Measurements from ENCODE around the gene ITGAE.

The ITGAE gene

DNA sequence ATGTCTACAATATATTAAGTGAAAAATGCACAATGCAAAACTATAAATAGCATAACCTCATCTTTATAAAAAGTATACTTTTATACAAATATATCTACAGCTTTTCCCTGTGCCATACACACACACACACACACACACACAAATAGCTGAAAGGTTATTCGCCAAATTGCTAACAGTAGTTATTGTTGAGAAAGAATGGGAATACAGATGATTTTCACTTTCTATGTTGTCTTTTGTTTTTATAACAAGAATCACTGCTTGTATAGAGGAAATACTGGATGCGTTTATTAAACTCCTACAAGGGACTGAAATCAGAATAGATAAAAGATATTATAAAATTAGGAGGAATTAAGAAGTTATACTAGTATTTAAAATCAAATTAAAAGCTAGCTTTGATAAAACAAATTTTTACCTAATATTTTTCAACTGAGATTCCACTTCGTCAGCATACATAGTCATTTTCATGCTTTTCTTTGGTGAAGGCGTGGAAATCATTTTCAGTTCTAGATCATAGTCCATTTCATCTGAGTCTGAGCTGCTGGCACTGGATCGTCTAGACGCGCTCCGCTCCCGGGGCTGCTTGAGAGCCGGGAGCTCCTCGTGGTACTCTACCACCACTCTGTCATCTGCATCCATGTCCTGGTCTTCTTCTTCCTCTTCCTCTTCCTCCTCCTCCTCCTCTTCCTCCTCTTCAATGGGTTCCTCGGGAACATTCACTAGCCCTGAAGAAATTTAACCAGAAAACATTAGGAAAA lies 17.0 kb upstream of the ITGAE start:
- no peak for DNase-seq

DNA sequence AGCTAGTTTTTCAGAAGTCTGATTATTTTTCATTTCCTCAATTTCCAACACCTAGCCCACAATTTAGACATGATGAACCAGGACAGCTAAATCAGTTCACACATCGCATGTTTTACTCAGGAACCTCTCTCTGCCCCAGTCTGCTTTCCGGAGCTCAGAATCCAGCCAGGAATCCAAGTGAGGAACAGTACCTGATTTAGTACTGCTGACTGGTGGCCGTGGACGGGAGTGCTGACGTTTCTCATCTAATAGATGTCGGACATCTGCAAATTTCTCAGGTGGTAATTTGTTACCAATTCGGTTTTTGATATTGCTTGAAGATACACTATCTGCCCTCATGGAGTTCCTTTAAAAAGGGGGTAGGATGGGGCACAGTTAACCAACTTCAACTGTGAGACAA lies 14.9 kb upstream of the ITGAE start:
- DNase-seq, result no peak

DNA sequence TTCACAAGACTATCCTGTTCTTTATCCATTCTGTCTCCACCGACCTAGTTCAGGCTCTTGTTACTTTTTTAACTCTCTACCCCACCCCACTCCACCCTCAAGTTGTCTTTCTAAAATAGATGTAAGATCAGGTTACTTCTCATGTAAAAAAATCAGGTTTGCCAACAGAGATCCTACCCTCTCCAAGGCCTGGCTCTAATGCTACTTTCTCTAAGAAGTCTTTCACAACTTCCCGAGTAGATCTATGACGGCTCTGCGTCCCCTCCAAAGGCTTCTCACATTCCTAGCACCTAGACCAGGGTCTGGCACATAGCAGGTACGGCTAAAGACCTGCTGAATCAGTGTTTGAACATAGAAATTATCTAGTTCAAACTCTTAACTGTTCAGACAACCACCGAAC lies 14.1 kb upstream of the ITGAE start:
- no peak for DNase-seq

DNA sequence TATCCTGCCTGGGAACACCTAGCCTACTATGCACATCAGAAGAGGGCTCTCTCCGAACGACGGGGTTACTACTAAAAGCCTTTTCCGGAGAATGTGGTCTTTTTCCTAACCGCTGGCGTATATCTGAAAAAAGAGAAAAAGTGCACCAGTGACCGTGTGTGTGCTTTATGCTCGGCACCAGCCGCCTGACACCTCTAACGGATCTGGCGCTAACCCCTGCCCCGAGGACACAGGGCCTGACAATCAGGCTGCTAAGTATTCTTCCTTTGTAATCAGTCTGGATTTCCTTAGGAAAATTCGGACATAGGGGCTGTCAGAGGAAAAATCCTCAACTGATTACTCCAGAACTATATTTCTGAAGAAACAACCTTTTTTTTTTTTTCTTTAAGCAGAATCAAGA lies 13.4 kb upstream of the ITGAE start:
- no peak for DNase-seq

DNA sequence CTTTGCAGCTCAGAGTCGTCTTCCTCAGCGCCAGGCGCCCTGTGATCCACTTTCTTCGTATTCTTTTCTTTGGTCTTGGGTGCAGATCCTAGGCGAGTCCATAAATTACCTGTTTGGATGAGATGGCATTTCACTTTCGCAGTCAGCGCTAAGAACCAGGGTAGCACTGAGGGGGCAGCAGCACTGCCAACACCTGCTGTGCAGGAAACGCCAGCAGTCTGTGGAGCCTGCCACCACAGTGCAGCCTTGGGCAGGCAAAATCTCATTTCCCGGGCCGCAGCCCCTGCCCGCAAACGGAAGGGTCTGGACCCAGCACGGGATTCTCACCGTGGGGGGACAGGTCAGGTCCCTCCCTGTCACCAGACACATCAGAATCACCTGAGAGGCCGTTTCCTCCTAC lies 12.2 kb upstream of the ITGAE start:
- DNase-seq, result no peak

DNA sequence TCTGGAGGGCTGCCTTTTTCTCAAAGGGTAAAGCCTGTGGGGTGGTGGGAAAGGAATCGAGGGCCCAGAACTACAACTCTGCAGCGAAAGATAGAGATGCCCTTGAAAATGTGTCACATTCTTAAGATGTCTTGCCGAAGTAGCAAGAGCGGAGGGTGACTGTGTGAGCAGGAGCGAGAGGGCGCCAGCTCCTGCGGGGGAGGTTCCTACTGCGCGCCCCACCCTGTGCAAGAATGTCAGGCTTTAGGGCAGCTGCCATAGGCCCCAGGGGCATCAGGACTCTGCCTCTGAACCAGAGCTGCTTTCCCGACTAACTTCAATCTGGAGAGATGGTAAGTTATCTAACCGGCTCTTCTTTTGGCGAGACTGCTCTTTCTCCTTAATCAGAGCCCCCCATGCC lies 11.8 kb upstream of the ITGAE start:
- DNase-seq, result no peak

DNA sequence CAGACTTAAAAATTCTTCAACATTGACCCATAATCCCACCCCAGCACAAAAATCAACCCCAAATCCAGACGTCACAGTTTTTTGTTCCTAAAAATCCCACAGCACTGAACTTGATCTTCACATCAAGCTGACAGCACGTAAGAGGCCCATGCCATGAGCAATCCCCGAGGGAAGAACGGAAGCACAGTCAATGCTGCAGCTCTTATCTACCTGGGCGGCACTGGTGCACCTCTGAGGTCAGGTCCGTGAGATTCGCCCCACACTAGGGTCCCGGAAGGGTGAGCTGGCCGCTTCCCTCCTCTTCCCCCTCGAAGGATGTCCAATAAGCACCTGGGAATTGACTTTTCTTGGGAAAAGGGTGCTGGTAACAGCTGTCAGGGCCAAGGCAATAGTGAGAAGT lies 11.3 kb upstream of the ITGAE start:
- DNase-seq, result no peak

DNA sequence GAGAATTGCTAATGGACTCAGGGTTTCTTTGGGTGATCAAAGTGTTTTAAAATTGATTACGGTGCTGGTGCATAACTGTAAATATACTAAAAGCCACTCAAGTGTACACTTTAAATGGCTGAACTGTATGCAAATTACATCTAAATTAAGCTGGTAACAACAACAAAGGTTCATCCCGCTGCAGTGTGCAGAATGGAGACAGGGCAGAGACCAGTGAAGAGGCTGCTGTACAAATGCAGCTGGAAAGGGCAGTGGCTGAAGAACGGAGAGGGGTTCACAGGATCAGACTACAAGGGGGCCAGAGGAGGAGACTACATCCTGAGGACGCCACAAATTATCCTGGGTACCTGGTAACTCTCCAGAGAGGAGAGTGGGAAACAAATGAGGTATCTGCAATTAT lies 9.0 kb upstream of the ITGAE start:
- DNase-seq, result no peak

DNA sequence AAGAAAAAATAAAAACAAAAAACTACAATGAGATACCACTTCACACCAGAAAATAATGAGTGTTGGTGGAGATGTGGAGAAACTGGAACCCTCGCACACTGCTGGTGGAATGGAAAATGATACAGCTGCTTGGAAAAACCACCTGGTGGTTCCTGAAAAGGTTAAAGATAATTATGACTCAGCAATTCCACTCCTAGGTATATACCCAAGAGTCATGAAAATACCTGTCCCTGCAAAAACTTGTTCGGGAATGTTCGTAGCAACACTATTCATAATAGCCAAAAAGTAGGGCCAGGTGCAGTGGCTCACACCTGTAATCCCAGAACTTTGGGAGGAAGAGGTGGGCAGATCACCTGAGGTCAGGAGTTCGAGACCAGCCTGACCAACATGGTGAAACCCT lies 8.1 kb upstream of the ITGAE start:
- no peak for DNase-seq

DNA sequence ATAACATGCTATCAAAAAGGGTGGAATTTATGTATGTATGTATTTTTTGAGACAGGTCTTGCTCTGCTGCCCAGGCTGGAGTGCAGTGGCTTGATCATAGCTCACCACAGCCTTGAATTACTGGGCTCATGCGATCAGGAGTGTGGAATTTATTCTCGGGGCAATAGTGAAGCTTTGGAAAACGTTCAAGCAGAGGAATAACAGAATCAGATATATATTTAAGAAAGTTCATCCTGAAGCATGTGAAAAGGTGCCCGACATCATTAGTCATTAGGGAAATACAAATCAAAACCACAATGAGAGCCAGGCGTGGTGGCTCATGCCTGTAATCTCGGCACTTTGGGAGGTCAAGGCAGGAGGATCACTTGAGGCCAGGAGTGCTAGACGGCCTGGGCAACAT lies 7.7 kb upstream of the ITGAE start:
- no peak for DNase-seq

DNA sequence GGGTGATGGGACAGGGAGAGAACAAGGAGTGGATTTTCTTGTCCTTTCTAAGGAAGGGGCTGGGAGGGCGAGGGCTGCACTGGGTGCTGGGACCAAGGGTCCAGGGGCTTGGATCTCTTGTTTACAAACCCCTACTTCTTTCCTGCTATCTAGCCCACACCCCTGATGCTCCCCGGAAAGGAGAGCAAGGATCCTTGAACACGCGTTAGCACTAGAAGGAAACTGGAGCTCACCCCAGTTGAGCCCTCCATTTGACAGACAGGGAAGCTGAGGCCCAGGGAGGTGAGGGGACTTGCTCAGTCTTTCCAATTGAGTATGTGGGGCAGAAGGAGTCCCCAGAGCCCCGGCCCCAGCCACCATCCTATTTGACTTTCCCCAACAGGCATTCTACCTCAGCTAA lies 4.6 kb upstream of the ITGAE start:
- no peak for DNase-seq

DNA sequence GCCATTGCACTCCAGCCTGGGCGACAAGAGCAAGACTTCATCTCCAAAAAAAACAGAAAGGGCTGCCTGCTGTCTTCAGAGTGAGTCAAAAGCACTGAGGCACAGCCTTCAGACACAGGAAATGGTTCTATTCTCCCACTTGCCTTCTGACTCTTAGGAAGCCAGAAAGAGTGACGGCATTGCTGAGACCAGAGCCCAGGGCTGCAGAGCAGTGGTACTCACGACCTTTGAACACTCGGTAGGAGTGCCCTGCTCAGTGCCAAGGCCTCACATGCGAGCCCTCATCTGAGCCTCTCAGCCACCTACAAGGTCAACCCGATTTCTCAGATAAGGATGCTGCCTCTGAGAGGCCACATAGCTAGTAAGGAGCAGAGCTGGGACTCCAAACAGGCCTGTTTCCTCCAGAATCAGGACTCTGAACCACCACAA lies 3.5 kb upstream of the ITGAE start:
- DNase-seq, result peak; percentile 57

DNA sequence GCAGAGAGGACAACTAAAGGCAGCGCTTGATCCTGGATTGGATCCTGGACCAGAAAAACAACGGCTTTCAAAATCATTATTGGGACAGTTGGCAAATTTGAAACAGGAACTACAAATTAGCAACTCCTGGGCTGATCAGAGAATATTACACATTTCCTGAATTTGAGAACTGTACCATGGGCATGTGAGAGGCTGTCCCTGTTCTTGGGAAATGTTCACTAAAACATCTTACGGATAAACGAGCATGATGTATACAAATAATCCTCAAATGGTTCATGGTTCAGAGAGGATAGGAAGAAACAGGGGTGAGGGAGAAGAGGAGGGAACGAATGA lies 2.3 kb upstream of the ITGAE start:
- no peak for DNase-seq

DNA sequence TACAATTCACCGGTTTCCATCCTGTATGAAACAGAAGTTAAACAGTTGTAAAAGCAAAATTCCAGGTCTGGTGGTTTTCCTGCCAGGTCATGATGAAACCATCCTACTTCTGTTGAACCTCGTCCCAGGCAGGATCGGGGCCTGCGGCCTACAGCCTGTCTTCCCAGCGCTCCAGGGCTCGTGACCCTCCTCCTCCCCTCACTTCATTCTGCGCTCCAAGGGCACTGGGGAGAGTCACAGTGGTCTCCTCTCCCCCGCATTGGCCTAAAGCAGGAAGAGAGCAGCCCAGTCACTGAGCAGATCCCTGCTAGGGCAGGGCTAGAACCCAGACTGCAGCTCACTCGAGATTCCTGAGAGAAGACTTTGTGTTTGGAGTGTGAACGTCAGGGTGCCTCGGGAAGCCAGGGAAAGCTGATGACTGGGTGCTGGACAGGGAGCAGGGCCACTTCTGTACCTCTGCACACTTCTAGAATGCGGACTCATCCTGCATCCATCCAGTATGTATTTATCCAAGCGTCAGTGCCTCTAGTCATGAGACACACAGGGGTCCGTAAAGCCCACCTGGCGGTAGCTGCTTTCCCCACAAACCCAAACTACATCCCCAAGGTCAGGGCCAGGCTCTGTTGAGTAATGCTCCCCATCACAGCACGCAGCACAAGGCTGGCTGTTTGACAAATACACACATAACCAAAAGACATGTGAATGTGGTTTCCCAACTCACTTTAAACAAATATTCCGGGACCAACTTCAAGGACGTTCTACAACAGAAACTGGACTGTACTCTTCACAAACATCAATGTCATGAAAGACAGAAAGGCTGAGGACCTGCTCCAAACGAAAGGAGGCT lies 1.7 kb upstream of the ITGAE start:
- DNase-seq, result no peak

DNA sequence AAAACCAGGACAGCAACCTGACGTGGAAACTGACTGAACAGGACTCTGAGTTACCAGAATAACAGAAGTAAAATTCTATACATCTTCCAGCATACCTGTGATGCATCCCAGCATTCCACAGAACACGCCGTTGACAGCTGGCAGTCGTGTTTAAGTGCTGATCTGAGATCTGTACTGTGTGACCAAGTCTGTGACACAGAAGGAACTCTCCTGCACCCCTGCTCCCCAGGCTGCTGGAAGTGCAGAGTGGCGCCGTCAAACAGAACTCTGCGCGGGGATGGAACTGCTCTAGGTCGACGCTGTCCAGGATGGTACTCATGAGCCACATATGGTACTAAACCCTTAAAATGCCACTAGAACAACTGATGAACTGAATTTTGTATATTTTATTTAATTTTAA lies 804 bp upstream of the ITGAE start:
- no peak for DNase-seq

DNA sequence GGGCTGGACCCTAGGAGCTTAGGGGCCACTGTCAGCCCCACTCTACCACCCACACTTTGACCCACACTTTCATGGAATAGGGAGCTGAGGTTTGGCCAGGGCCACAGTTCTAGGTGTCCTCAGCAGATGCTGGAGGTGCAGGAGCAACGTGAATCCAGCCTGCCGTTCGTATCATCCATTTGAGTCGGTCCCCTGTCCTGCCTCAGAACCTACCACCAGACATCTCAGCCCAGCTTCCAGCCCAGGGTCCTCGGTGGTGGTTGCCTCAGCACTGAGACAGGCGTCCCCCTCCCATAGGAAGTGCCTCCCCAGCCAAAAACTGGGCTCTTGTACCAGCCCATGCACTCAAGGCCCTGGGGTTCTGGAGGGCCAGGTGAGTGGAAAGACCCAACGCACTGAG lies 359 bp upstream of the ITGAE start:
- no peak for DNase-seq

DNA sequence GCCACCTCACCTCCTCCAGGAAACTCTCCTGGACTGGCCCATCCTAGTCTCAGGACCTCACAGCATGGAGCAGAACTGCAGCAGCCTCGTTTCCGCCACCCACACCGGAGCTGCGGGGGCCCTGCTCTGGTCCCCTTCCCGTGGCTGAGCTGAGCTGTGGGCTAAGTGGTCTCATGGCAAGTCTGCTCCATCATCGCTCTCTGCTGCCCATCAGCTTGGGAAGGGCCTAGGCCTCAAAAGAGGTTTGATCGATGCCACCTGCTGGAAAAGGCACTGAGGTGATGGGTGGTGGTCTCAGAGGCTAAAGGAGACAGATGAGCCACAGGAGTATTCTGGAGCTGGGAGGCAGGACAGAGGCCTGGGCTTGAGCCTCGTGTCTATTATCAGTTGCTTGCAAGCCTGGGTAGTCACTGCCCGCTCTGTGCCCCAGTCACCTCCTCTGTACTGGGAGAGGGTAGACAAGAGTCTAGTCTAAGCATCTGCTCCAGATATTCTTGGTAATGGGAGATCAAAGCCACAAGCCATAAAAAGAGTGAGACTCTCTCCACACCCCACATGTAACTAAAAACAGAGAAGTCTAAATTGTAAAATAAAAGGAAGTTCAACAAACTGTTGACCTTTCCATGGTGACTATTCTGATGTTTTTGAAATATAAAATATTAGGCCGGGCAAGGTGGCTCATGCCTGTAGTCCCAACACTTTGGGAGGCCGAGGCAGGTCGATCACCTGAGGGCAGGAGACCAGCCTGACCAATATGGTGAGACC lies 1.6 kb downstream of the ITGAE start:
- DNase-seq, result no peak

DNA sequence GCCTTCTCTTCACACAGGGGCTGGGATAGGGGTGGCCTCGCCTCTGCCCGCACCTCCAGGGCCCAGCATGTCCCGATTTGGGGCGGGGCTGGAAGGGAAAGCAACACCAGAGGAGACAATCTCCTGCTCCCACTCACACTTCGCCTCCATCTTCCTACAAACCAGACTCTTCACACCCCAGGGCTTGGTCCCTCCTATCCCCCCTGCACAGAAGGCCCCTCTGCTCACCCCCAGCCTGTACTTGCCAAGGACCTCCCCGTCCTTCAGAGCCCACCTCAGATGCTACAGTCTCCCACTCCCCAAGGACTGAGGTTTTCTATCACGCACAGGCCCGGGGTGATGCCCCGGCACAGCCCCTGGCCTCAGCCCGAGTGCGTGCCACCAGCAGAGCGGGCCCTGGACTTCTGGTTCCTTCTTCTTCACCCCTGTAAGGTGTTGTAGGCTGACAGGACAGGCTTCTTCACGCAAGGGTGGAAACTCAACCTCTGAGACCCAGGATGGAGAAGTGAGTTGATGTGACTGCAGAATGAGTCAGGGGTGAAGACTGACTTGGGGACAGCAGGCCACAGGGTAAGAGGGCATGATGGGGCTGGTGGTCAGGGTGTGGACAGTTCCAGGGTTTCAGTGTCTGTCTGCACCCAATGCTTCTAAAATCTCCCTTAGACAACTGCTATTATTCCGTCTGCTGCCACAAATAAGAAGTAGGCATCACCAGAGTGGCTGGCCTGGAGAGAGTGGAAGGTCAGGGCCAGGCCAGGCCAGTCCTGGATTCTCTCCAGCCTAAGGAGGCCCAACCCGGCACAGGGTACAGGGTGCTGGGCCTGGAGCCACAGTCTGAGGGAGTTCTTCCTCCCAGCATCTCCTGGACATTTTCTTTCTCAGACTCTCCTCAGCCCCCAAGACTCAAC lies 2.5 kb downstream of the ITGAE start:
- DNase-seq, result no peak

DNA sequence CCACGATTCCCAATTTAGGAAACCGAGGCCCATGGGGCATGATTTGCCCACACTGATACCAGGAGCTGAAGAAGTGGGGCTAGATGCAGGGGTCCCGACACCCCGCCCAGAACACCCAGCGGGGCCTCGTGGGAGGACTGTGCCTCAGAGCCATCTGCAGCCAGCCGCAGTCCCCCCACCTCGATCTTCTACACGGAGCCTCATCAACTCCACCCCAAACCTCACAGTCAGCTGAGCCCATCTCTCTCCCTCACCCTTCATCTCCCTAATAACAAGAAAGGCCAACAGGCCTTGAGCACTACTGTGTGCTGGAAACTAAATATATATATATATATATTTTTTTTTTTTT lies 4.2 kb downstream of the ITGAE start:
- no peak for DNase-seq

DNA sequence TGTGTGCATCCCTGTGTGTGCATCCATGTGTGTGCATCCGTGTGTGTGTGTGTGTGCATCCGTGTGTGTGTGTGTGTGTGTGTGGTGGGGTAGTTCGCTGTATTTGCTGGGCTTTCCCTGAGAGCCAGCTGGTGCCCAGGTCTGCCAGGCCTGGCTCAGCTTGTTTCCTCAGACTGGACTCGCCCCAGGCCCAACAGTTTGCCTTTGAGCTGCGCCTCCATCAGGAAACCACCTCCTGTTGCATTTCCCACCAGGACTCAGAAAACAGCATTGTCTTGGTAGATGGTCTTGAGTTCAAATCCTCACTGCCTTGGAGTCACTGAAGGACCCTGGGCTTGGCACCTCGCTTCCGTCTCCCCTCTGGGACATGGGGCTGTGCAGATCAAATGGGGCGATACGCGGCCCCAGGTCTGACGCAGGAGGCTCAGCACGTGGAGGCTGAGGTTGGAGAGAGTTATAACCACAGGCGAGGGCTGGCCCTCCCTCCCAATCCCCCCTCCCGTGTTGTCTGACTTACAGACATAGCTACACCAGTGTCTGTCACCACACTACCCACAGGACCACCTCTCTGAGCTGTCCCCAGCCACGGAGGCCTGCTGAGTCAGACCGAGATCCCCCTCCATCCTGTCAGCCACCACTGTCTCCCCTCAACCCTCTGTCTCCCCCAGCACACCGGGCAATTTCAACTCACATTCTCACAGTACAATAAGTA lies 4.7 kb downstream of the ITGAE start:
- peak; percentile 92 for DNase-seq

DNA sequence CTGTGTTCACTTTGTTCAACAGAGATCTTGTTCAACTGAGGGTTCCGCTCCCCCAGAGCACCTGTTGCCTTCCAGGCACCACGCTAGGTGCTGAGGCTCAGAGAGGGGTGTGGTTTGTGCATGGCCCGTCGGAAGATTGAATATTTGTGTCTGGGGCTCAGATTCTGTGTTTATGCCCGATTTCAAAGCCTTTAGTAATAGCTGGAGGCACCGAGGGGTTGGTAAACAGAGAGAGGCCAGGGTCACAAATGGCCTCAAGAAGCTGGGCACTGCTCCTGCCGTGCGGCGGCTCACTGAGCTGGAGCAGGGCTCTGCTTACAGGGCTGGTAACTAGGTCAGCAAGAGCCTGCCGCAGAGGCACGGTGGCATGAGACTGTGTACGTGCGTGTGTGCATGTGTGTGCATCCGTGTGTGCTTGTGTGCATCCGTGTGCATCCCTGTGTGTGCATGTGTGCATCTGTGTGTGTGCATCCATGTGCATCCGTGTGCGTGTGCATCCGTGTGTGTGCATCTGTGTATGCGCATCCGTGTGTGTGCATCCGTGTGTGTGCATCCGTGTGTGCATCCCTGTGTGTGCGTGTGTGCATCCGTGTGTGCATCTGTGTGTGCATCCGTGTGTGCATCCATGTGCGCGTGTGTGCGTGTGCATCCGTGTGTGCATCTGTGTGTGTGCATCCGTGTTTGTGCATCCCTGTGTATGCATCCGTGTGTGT lies 5.4 kb downstream of the ITGAE start:
- DNase-seq, result no peak

All from stimulated activated CD8-positive, alpha-beta memory T cell treated with anti-CD3 and anti-CD28 coated beads, Interleukin-4, amount 100 ng/mL, for 48 hours (primary cell).